Measurements from ENCODE around the gene APP.
"Not testable (repeated sequence)": the region's sequence is repeated elsewhere in the genome, so short reads cannot be mapped to it uniquely, and the experiment has no call there.

Gene APP

GRCh38 chr21:25938658-25939395 is 231.7 kb downstream of the APP start:
- no peak for DNase-seq (ENCODE audit: low read depth)

- no peak for DNase-seq (ENCODE audit: low read depth)
These were observed 233.8 kb downstream of the APP start for GRCh38 chr21:25936776-25937175.

DNA sequence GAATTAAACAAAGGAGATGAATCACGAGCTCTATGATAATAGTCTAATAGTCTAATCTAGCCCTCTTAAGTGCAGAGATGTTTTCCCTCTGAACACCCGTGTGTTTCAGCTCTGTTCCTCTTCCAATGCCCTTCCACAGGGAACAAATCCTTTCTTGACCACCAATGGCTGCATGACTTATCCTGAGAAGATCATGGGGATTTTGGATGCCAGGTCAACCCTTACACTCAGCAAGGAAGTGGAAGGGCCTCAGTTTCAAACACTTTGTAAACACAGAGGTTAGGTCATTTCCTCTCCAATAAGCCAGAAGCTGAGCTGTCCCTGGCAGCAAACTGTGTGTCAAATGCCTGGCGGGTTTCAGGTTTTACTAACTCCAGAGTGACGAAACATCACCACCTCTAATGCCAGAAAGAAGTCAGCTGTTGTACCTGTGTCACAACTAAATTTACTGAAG is 235.8 kb downstream of the APP start:
- DNase-seq (ENCODE audit: low read depth): peak; percentile 74

DNA sequence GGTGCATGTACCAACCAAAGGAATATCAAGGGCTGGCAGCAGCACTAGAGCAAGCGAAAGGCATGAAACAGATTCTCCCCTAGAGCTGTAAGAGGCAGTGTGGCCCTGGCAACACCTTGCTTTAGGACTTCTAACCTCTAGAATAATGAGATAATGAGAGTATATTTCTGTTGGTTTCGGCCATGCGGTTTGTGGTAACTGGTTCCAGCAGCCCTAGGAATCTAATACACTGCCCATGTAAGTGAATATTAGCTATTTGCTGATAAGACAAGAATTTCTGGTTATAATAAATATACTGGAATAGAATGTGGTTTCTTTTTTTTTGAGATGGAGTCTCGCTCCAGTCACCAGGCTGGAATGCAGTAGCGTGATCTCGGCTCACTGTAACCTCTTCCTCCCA is 236.4 kb downstream of the APP start:
- no peak for DNase-seq (ENCODE audit: low read depth)

DNA sequence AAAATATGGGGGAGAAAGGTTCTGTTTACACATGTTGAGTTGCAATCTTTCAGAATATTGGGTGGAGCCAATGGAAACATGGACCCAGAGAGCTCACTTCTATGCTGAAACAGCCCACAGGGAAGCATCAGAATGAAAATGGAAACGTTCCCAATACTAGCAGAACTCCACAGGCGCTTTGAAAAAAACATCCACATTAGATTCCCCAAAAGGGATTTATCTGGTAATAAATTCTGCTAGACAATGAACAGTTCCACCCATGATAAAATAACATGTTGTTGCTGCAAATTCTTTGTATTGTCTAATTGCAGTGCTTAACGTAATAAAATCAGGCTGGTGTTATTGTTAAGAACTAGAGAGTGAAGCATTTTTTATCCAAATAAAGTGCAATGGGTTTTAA is 238.8 kb downstream of the APP start:
- no peak for DNase-seq (ENCODE audit: low read depth)

GRCh38 chr21:25929856-25930520 is 240.6 kb downstream of the APP start:
- DNase-seq (ENCODE audit: low read depth): no peak

DNA sequence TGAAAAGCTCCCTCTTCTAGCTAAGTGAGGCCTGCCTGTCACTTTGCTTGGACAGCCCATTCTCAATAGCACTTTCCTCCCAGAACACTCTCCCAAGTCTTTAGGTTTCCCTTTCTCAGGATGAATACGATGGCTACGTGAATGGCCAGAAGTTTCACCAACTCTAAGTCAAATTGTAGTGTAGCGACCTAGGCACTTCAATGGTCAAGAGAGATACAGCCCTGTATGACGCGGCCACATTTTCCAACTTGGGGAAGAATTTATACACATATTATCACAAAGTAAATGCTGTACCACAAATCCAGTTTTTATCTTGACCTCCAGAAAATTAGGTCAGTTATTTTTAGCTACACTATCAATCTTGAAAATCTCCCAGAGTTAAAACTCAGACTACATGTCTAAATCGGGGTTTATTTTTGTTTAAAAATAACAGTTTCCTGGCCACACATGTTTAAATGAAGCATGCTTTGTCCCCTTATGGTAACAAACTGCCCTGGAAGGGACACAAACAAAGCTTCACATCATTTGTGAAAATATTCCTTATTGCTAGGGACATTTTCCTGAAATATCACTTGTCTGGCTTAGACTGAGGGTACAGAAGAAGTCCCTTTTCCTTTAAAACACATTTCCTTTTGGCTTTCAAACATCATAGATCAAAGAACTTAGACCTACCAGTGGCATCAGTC is 243.2 kb downstream of the APP start:
- no peak for DNase-seq (ENCODE audit: low read depth)

DNA sequence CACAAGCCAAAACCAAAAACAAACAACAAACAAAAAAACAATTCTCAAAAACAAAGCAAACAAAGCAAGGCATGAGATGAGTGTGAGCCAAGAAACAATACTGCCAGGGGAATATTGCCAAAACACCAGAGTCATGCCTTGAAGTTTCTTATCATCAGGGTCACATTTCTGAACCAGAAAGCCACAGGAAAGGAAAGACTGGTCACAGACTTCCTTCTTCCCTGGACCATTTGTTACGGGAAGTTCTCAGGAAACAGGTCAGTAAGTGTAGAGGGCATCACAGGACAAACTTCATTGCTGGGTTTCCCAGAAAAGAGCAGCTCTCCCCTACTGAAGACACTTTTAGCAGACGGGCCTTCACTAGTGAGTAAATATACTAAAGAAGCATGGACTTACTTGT is 244.6 kb downstream of the APP start:
- DNase-seq (ENCODE audit: low read depth): no peak

DNA sequence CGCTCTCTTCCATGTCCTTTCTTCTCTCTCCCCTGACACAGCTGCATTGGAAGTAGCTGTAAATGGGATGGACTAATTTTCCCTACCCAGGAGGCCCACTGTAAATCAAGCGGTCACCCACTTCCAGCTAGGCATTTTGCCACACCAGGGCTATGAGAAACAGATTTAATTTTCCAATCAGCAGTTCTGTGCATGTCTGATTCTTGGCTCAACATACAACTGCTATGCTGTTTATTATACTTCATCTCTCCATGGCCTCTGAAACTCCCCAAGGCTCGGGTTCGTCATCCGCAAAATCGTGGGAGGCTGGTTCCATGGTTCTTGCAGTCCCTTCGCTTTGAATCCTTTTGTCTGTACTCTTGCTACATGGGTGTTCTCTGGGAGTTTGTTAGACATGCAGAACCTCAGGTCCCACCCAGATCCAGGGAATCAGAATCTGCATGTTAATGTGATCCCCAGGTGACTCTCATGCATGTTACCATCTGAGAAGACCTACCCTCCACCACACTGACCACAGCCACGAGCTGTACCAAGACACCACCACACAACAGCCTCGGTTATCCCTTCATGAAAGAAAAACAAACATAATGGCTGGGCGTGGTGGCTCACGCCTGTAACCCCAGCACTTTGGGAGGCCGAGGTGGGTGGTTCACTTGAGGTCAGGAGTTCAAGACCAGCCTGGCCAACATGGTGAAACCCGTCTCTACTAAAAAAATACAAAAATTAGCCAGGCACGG is 245.3 kb downstream of the APP start:
- no peak for DNase-seq (ENCODE audit: low read depth)

- not testable (repeated sequence) for DNase-seq (ENCODE audit: low read depth)
These were observed 252.4 kb downstream of the APP start for GRCh38 chr21:25918152-25918551.

GRCh38 chr21:25916226-25916625 is 254.3 kb downstream of the APP start:
- DNase-seq (ENCODE audit: low read depth): no peak

DNA sequence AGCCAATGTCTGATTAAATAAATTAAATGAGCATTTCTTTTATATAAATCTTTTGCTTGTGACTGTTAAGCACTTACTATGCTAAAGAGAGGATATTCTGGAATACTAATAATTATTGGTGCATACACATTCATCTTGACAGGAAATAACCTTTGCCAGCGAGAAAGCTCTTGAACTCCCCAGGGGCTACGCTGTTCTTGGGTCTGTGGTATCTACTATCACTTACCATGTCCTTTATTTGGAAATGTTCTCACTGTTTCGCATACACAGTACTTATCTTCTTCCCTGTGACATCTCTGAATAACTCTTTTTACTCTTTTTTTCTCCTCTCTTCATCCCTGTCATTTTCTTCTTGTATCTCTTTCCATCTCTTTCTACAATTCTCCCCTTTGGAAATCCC is 257.1 kb downstream of the APP start:
- DNase-seq (ENCODE audit: low read depth): no peak

DNA sequence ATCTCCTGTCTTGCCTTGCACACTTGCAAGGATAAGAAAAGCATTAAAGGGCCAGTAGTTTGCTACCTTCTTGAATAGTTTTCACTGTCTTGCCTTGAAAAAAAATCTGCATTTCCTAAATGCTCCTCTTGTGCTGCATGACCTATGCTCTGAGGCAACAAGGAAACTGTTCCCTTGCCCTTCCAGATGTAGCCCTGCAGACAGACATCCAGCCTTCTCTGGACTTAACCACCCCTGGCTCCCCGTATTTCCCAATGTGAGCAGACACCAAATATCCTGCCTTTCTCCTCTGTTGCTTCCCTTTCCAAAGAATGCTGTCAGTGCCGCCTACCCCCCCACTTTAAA is 258.2 kb downstream of the APP start:
- no peak for DNase-seq (ENCODE audit: low read depth)

DNA sequence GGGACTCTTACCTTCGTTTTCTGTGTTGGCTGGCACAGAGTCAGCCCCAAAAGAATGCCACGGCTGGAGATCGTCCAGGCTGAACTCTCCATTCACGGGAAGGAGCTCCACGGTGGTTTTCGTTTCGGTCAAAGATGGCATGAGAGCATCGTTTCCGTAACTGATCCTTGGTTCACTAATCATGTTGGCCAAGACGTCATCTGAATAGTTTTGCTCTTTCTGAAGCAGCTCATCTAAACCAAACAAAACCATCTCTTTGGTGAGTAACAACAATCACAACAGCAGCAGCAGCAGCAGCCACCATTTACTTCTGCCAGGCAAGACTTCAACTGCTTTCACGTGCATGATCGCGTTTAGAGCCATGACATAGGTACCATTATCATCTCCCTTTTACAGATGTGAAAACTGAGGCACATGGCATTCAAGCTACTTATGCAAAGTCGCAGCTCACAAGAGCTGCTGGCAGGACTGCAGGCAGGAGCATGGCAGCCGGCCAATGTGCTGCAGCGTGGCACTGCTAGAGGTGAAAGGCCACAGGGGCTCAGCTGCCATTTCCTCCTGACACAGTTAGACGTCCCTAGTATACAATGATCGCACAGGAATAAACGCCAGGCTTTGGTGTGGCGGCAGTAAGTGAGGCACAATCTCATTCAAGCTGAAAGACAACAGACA is 258.7 kb downstream of the APP start:
- no peak for DNase-seq (ENCODE audit: low read depth)

DNA sequence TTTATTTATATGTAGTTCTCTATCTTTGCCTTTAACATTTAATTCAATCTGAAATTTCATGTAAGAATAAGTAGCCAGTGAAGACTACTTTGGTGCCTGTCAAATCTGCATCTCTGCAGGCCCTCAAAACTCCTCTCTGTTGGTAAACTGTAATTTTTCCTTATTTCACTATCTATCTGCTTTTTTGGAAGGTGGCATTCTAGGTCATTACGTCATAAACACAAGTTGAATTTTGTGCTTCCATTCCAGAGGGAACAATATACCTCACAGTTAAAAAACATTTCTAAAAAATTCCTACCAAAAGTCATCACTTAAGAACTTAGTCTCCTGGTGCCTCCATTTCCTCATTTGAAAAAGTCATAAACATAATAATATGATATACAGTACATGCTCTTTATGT is 259.8 kb downstream of the APP start:
- no peak for DNase-seq (ENCODE audit: low read depth)

GRCh38 chr21:25909341-25909740 is 261.2 kb downstream of the APP start:
- no peak for DNase-seq (ENCODE audit: low read depth)

DNA sequence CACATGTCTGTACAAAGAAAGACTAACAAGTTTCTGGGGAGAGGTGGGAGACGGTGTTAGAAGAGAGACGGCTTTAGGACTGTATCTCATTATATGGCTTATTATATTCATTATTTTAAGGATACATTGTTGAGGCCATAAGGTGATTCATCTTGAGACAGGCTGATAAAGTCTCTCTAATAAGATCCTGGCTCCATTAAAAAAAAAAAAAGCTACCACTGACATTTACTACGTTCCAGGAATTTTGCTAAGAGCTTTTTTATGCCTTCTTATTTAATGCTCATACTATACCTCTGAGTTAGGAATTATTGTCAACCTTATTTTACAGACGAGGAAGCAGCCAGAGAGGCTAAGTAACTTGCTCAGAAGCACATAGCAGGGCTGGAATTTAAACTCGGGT is 262.1 kb downstream of the APP start:
- DNase-seq (ENCODE audit: low read depth): no peak

DNA sequence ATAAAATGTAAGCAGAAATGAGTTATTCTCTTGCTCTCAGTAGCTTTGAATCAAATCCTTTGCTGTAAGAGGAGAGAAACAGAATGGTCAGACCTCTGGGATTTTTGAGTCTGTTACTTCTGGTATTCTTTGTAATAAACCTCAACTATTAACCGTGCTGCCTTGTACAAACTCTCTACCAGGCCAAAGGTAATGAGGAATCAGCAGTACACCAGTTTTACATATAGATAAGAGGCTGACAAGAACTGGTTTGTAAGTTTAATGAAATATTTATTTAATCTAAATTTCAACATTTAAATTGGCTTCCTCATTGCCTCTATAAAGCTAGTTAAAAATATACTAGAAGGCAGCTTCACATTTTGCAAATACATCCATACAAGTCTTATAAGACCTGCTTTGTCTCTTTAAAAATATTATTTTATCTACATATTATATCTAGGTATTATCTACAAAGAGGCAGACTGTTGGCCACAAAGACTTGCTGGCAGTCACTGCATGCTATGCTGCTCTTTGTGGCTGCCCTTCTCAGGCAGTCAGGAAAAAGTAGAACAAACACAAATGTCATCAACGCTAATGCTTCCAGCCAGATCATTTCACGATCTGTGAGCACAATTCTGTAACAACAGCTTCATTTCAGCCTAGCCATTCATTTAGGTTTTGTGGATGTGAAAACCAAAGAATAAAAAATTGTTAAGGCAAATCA is 262.8 kb downstream of the APP start:
- no peak for DNase-seq (ENCODE audit: low read depth)

DNA sequence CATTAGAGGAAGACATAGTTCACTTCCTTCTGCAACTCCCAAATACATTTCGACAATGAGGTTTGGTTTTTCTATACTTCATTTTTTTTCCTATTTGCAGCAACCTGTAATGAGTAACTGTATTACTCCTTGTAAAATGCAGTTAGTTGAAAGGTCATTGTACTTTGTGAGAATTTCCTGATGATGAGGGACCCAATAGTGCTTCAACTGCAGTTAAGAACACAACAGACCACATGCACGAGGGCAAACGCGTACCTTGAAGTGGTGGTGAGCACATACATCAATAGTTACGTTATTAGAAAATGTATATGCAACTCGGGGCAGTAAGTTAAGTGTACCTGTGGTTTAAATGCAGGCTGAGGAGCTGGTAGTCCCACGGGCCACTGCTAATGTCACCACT is 264.0 kb downstream of the APP start:
- no peak for DNase-seq (ENCODE audit: low read depth)

- no peak for DNase-seq (ENCODE audit: low read depth)
These were observed 265.4 kb downstream of the APP start for GRCh38 chr21:25905126-25905525.

- no peak for DNase-seq (ENCODE audit: low read depth)
These were observed 266.4 kb downstream of the APP start for GRCh38 chr21:25904044-25904695.
